Endodermal cell (in vitro differentiated cells): ENCODE data around the gene MAP4K2. TPM values are rescaled to one million over a fixed set of nuclear protein-coding genes. Genes with fewer than 3 reads are reported as not detected.

ENCODE experiments used
- DNase-seq: peaks from one replicate; pipeline ENCODE4 v3.0.0-alpha.2; 2017
- H3K27ac ChIP-seq: 2 replicates; pipeline ENCODE4 v1.5.1; 2013; ENCODE audit warnings: mild to moderate bottlenecking, low read depth, low read length, moderate library complexity
- H3K27me3 ChIP-seq: 2 replicates; pipeline ENCODE4 v1.6.1; 2013; ENCODE audit warnings: mild to moderate bottlenecking, low read length, moderate library complexity; ENCODE audit not compliant: insufficient read depth, control insufficient read depth, poor library complexity, severe bottlenecking
- H3K36me3 ChIP-seq: 2 replicates; pipeline ENCODE4 v1.7.0; 2013; ENCODE audit warnings: mild to moderate bottlenecking, low read length, moderate library complexity; ENCODE audit not compliant: control insufficient read depth, insufficient read depth
- H3K4me1 ChIP-seq: one replicate; pipeline ENCODE4 v1.7.0; 2013; ENCODE audit warnings: low read length; ENCODE audit not compliant: control insufficient read depth, insufficient read depth
- H3K4me3 ChIP-seq: 2 replicates; pipeline ENCODE4 v1.5.1; 2013; ENCODE audit warnings: mild to moderate bottlenecking, low read length, moderate library complexity
- H3K9ac ChIP-seq: 2 replicates; pipeline ENCODE4 v1.6.1; 2013; ENCODE audit warnings: mild to moderate bottlenecking, low read length, moderate library complexity; ENCODE audit not compliant: poor library complexity, severe bottlenecking; ENCODE audit errors: extremely low read depth
- H3K9me3 ChIP-seq: 2 replicates; pipeline ENCODE4 v1.6.1; 2013; ENCODE audit warnings: mild to moderate bottlenecking, low read length, moderate library complexity; ENCODE audit not compliant: control insufficient read depth
- H3K27ac Mint-ChIP-seq: 2 replicates; pipeline ENCODE4 v1.8.0; 2020; ENCODE audit warnings: mixed read lengths
- H3K27me3 Mint-ChIP-seq: 2 replicates; pipeline ENCODE4 v1.8.0; 2021; ENCODE audit warnings: mild to moderate bottlenecking, mixed read lengths; ENCODE audit not compliant: insufficient read depth
- H3K36me3 Mint-ChIP-seq: 2 replicates; pipeline ENCODE4 v1.8.0; 2020; ENCODE audit warnings: low read depth, mixed read lengths
- H3K4me1 Mint-ChIP-seq: 2 replicates; pipeline ENCODE4 v1.8.0; 2020; ENCODE audit warnings: mixed read lengths
- H3K4me3 Mint-ChIP-seq: 2 replicates; pipeline ENCODE4 v1.8.0; 2020; ENCODE audit warnings: mild to moderate bottlenecking, moderate library complexity, mixed read lengths
- H3K9me3 Mint-ChIP-seq: 2 replicates; pipeline ENCODE4 v1.8.0; 2020; ENCODE audit warnings: mild to moderate bottlenecking, mixed read lengths
- CTCF ChIP-seq: fragments of 200-600 bp; sonication (generic); conservative IDR thresholded peaks from 2 replicates; pipeline ENCODE4 v1.5.0; 2021; ENCODE audit warnings: antibody characterized with exemption, mild to moderate bottlenecking
- WGBS, 2 experiments: methylation state at CpG; one replicate each; pipeline versions ENCODE4 v1.1.5 to v1.1.7; 2013; ENCODE audit warnings: missing lambda C conversion rate in 2 of 2, mixed read lengths in 1 of 2; ENCODE audit not compliant: insufficient coverage in 1 of 2, insufficient read length in 1 of 2; 5-methylcytosine and 5-hydroxymethylcytosine counted together
- total RNA-seq, 2 donors: library from RNA; stranded (reverse); fragmentation: NEBNext Ultra II Directional in 1 of 2; extraction: Animal tissue kit (Norgen Biotek cat#: 25700) in 1 of 2; gene quantifications; 2 replicates in 1 of 2; 3 replicates in 1 of 2; pipeline ENCODE4 v1.2.1, GENCODE V29; 2021

MAP4K2 gene
- total RNA-seq, 2 donors from 2014 or later, result 24.7 to 32.4 TPM

DNA sequence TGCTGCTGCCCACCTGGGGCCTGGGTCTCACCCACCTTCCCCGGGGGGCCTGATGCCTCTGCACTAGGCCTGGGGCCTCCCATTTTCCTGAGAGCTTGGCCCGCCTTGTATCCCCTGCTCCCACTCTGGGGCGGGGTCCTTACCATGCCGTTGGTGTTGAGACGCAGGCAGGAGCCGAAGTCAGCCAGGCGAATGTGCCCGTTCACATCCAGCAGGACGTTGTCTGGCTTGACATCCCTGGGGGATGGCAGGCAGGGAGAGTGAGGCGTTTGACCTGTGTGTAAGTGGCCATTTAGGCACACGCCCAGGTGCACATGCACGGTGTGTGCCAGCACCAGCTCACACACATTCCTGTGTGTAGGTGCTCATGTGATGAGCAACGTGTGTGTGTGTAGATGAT is 36.3 kb upstream of the MAP4K2 start:
- H3K9me3 ChIP-seq, result no peaks in the 10 kb centered on the region
- no peaks in the 10 kb centered on the region for H3K9me3 Mint-ChIP-seq
- H3K4me1 Mint-ChIP-seq, result peaks cover 18% of the 10 kb centered on the region
- H3K27ac ChIP-seq, result no peak overlapping the region
- H3K27me3 ChIP-seq, result no peaks in the 10 kb centered on the region
- no peak for DNase-seq
- H3K4me3 ChIP-seq, result no peak overlapping the region
- H3K27me3 Mint-ChIP-seq, result no peaks in the 10 kb centered on the region
- H3K9ac ChIP-seq, result no peak overlapping the region
- H3K36me3 Mint-ChIP-seq, result peaks cover 4% of the 10 kb centered on the region
- 93 to 94% methylated on average over 5 to 13 of the region's 13 CpGs for WGBS, 2 experiments
- H3K4me1 ChIP-seq, result peaks cover 5% of the 10 kb centered on the region
- no peak overlapping the region for H3K27ac Mint-ChIP-seq
- H3K36me3 ChIP-seq, result no peaks in the 10 kb centered on the region
- no peak for TF ChIP-seq CTCF
- H3K4me3 Mint-ChIP-seq, result no peak overlapping the region

- no peaks in the 10 kb centered on the region for H3K27me3 Mint-ChIP-seq
- 91 to 97% methylated on average over 15 to 28 of the region's 28 CpGs for WGBS, 2 experiments
- H3K27me3 ChIP-seq, result no peaks in the 10 kb centered on the region
- H3K36me3 ChIP-seq, result no peaks in the 10 kb centered on the region
- H3K27ac Mint-ChIP-seq, result no peak overlapping the region
- DNase-seq, result no peak
- H3K4me3 Mint-ChIP-seq, result no peak overlapping the region
- H3K9me3 ChIP-seq, result no peaks in the 10 kb centered on the region
- no peak overlapping the region for H3K9ac ChIP-seq
- H3K9me3 Mint-ChIP-seq, result no peaks in the 10 kb centered on the region
- TF ChIP-seq CTCF, result no peak
- H3K4me1 Mint-ChIP-seq, result peaks cover 15% of the 10 kb centered on the region
- no peak overlapping the region for H3K27ac ChIP-seq
- no peak overlapping the region for H3K4me3 ChIP-seq
- H3K36me3 Mint-ChIP-seq, result peaks cover 4% of the 10 kb centered on the region
- peaks cover 5% of the 10 kb centered on the region for H3K4me1 ChIP-seq
Observed at GRCh38 chr11:64838600-64839334, 35.8 kb upstream of the MAP4K2 start.

DNA sequence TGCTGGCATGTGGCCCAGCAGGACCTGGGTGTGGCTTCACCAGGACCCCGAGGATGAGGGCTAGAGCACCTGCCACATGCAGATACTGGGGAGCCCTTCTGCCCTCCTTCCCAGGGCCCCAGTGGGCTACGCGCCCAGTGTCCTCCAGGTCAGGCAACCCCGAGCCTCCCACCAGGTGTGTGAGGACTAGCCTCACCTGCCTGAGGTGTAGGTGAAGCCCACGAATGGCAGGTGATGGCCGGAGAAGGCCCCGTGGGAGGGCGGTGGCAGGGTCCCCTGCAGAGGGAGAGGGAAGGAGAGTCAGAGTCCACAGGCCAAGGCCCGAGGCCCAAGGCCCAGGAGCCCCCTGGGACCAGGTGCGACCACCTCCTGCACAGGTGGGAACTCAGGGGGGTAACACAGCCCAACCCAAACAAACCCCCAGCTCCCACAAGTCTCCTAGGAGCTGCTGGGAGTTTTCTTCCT is 34.9 kb upstream of the MAP4K2 start:
- no peak for DNase-seq
- no peak for TF ChIP-seq CTCF
- WGBS, 2 experiments, result 88 to 98% methylated on average over 5 to 10 of the region's 10 CpGs

More for the DNA sequence above, 34.9 kb upstream of the MAP4K2 start:
- no peak overlapping the region for H3K27ac Mint-ChIP-seq
- H3K9me3 ChIP-seq, result no peaks in the 10 kb centered on the region
- H3K27me3 Mint-ChIP-seq, result no peaks in the 10 kb centered on the region
- H3K4me1 ChIP-seq, result no peaks in the 10 kb centered on the region
- no peak overlapping the region for H3K4me3 Mint-ChIP-seq
- no peak overlapping the region for H3K27ac ChIP-seq
- no peak overlapping the region for H3K4me3 ChIP-seq
- no peaks in the 10 kb centered on the region for H3K27me3 ChIP-seq
- H3K36me3 Mint-ChIP-seq, result peaks cover 4% of the 10 kb centered on the region
- H3K36me3 ChIP-seq, result no peaks in the 10 kb centered on the region
- peaks cover 7% of the 10 kb centered on the region for H3K4me1 Mint-ChIP-seq
- no peaks in the 10 kb centered on the region for H3K9me3 Mint-ChIP-seq
- no peak overlapping the region for H3K9ac ChIP-seq
